Hippocampal formation (tissue), 2 donors: ENCODE results near the gene ZBTB2.
A peak's percentile ranks its signal among the peaks of the same experiment; 100 is the strongest.
"Not testable (repeated sequence)": the region's sequence is repeated elsewhere in the genome, so short reads cannot be mapped to it uniquely, and the experiment has no call there.

Experiments
- DNase-seq, 2 donors: peaks; one replicate each; lab custom pipeline; 2025; lab: John Stamatoyannopoulos, UW

The ZBTB2 gene

DNA sequence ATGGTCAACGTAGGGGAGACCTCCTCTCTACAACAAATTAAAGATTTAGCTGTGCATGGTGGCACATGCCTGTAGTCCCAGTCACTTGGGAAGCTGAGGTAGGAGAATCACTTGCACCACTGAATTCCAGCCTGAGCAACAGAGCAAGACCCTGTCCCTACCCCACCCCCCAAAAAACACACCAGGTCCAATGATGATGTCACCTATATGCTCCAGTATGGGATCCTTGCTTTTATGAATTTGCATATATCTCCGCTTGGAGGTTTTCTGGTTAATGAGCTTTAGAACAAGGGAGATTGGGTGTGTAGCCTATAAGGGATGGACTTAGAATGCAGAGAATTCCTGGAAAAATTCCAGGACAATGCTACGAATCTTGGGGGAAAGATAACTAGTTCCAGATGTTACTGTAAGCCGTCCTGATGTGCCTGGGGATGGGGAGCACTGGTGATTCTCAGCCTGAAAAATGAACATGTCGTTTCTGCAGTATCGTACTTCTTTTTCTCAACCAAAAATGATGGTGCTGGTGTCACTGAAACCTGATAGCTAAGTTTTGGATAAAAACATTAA, 61.1 kb downstream of the ZBTB2 start:
- DNase-seq, result no peak

DNA sequence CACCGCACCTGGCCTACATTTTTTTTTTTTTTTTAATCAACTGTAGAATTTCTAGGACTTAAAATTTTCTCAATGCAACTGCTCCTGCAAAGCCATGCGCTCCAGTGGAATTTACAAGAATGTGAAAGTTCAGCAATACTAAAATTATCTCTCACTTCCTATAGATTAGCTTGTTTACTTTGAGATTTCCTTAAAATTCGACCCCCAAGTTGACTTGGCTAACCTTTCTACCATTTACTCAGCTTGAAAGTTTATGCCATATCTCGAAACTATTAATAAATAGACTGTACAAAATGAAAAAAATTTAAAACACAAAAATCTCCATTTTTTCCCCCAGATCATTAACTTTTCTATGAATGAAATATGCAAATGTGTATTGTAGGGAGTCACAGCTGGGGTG, 64.3 kb downstream of the ZBTB2 start:
- no peak for DNase-seq

DNA sequence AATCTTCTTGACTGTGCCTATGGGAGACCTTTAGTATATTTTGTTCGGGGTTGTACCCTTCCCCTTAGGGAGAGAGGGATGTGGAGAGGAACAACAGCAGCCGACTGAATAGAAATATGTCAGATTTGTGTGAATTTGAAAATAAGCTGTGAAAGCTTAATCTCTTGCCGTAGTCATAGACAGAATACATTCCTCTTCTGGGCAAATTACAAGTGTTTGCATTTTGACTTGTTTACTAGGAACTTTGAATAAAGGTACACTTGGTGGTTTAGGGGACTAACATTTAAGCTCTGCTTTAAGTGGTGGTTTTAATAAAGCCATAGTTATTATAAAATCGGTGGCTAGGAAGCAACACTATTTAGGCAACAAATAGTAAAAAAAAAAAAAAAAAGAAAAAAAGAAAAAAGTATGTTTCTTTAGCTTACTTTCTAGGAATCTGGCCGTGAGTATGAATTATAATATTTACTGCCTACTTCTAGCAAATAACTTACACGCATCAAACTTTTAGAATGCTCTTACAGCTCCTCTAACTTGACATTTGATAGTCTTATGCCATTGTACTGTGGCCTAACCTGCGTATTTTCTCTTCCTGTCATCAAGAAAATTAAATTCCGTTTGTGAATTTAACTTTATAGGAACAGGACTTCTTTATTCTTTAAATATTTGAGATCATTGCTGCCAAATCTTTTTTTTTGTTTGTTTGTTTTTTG, 65.1 kb downstream of the ZBTB2 start:
- DNase-seq, result no peak

DNA sequence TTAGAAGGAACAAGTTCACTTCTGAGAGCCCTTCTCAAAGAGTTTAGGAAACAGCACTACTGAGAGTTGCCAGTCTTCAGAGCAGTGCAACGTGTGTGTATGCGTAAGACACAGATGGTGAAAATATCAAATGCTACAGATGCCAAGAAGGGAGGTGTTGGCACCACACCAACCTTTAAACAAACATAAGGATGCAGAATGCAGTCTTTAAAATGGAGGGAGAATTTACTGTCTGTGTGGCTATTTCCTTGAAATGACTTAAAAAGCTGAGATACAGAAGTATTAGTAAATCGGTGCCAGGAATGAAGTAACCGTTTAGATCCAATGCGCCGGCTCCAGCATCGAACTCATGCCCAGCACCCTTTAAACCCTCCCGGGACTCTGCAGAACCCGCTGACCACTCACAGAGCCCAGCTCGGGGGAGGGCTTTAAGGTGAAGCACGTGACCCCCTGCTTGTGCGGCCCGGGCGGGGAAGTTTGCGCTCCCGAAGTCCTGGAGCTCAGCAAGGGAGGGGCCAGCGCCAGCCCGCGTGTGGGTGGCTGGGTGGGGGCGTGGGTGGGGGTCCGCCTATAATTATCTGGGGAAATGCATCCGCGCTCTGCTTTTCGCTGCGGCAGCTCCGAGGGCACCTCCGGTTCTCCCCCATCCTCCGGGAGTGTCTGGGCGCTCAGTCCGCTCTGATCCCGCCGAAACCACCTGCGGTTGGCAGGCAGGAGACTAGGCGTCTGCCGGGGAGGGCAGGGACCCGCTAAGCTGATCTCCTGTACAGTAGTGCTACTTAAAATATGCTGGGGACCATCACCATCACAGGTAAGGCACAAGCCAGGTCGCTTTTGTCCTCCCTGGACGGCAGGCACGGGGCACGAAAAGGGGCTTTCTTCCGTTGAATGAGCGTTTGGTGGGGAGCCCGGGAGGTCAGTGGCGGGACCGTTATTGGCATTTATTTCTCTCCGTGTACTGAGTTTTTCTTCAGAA, 66.0 kb downstream of the ZBTB2 start:
- peak in 1 of 2 donors; percentile 16 for DNase-seq

DNA sequence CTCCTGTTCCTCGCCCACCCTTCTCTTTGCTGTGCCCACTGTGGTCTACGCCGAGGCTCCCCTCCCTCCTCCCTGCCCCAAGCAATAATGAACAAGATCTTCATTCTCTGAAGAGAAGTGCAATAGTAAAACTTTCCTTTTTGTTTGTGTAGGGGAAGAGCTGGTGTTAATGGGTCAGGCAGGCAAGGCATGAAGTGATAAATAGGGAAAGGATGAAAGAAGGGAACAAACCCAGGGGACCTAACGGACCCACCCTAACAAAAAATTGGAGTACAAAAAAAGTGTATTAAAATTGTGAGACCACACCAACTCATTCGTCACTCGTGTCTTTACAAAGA, 66.9 kb downstream of the ZBTB2 start:
- no peak for DNase-seq

DNA sequence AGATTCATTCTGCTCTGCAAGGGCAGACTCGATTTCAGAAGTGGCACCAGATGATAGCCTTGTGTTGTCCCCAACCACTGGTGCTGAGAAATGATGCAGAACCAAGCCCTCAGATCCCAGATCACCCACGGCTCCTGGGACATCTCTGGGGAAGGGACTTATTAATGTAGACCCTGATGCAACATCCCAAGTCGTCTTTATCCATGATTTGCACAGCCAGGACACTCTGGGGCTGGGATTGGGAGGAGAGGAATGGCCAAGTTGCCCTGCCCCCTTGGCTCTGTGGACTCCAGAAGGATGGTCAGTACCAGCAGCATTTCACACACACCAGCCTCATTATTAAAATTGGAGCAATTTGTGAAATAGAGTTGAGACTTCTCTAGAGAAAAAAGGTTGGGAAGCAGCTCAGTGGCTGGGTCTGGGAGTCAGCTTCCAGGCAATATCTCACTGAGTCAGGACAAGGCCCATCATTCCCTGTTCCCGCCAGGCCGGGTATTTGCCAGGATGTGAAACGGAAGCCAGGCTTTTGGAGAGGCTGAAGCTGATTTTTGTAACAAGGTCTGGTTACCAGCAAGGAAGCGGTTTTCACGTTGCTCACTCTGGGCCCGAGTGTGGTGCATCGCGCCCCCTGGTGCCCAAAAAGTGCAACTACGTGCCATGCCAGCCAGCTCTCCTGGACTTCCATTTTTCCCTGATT, 67.4 kb downstream of the ZBTB2 start:
- DNase-seq, result peak; percentile 50 to 67

DNA sequence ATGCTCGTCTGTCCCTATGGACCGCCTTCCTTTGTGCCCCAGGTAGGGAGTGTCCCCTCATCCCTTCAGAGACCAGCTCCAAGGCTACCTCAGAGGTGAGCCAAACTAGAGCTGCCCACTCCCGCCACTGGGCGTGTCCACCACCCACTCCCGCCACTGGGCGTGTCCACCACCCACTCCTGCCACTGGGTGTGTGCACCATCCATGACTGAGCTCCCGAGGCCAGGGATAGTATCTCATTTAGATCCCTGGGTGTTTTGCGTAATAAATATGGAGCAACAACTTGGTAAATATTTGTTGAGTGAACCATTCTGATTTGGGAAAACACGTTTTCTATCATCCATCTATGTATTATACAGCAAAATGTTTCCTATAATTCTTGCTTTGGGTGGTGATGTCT, 68.8 kb downstream of the ZBTB2 start:
- no peak for DNase-seq

DNA sequence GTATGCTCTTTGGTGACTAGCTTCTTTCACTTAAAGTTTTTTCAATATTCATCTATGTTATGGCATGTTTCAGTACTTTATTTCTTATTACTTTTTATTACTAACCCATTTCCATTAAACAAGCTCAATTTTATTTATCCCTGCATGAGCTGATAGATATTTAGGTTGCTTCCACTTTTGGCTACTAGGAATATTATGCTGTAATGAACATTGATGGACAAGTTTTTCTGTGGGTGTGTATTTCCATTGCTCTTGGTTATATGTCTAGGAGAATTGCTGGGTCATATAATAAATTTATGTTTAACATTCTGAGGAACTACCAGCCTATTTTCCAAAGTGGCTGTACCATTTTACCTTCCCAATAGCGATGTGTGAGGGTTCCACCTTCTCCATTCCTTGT, 69.9 kb downstream of the ZBTB2 start:
- DNase-seq, result no peak

DNA sequence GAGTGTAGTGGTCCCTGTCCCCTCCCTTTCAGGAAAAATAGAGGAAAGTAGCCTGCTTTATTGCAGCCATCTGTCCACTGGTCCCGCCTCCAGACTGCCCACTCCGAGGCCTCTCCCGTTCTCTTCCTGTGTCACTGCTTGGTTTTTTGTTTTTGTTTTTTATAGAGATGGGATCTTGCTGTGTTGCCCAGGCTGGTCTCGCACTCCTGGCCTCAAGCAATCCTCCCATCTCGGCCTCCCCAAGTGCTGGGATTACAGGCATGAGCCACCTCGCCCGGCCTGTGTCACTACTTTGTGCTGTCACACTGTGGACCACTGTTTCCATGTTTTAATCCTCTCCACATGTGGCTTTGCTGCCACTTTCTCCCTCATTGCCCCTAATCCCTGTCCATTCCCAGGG, 71.2 kb downstream of the ZBTB2 start:
- no peak for DNase-seq

DNA sequence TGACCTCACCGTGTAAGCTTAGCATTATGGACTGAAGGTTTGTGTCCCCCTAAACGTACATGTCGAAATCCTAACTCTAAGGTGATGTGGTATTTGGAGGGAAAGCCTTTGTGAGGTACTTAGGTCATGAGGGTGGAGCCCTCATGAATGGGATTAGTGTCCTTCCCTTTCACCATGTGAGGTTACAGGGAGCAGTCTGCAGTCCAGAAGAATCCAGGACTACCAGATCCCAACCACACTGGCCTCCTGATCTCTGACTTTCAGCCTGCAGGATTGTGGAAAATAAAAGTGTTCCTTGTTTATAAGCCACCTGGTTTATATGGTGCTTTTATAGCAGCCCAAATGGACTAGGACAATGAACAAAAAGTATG, 73.4 kb downstream of the ZBTB2 start:
- DNase-seq, result no peak

DNA sequence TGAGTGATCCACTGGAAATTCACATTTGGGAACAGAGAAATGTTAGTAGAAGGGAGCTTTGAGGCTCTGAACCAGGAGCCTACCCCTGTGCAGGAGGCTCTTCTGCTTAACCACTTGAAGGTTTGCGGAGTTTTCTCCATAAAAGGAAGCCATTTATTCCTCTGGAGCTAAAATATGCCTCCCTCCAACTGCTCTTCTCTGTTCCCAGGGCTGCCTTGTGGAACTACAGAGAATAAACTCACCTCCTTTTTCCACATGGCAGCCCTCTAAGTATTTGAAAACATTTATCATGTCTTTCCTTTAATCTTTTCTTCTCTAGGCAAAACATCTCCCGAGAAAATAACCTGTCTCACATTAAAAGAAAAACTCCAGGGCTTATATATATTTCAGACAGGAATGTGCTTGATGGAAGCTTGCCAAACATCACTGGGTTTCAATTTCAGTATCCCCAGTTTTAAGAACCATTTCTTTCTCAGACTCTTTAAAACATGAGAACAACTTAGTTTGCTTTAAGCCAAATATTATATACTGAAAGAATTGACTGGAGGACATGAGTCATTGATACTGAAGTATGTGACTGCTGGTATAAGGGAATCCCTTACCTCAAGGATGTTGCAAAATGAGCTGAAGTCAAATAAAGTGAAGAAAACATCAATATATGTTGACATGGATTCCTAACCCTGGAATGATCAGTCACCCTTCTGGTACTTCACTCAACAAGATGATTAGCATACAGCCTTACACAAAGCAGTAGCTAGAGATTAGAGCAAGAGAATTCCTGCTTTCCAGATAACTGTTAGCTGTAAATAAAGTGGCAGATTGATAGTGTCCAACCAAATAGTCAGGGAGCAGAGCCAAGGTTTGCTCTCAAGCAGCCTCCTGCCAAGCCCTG, 74.0 kb downstream of the ZBTB2 start:
- no peak for DNase-seq

DNA sequence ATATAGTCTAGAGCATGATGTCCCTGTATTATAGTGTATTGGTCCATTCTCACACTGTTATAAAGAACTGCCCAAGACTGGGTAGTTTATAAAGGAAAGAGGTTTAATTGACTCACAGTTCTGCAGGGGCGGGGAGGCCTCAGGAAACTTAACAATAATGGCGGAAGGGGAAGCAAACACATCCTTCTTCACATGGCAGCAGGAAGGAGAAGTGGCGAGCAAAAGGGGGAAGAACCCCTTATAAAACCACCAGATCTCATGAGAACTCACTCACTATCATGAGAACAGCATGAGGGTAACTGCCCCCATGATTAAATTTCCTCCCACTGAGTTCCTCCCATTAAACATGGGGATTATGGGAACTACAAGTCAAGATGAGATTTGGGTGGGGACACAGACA, 75.7 kb downstream of the ZBTB2 start:
- not testable (repeated sequence) for DNase-seq
